Measurements from ENCODE around the gene EHMT2. TPM values are rescaled to one million over a fixed set of nuclear protein-coding genes. Genes with fewer than 3 reads are reported as not detected.

EHMT2 gene
- total and polyA plus RNA-seq, 2 donors (not counting 3 experiments of a cell fraction or from before 2014, with no cell fraction given) = 53.3 to 54.3 TPM

- Histone ChIP-seq H2AFZ (ENCODE audit: low read depth, low read length) (no peak overlapping the region), H3K4me1 (ENCODE audit: control insufficient read depth, extremely low read depth, insufficient read depth, low read length) (peaks cover 12% of the 10 kb centered on the region), H3K4me2 (ENCODE audit: insufficient read depth, low read length) (no peak overlapping the region), H3K9me3 (replicated peaks; ENCODE audit: control insufficient read depth, insufficient read depth, low read length) (no peaks in the 10 kb centered on the region), H3K4me3 (replicated peaks in 1 of 3; ENCODE audit: insufficient read depth in 1 of 3, low read depth in 1 of 3, low read length in 3 of 3) (no peak overlapping the region), H3K79me2 (ENCODE audit: control insufficient read depth, insufficient read depth, low read length) (no peaks in the 10 kb centered on the region), H3K9me1 (replicated peaks; ENCODE audit: control insufficient read depth, extremely low read depth, insufficient read depth, low read length) (no peaks in the 10 kb centered on the region), H3K27me3 (ENCODE audit: control insufficient read depth in 2 of 2, insufficient read depth in 2 of 2, low read length in 2 of 2) (peaks cover 2% of the 10 kb centered on the region in 2 experiments), H3K36me3 (ENCODE audit: control insufficient read depth in 2 of 2, extremely low read depth in 1 of 2, insufficient read depth in 2 of 2, low read length in 2 of 2) (peaks cover 0 to 2% of the 10 kb centered on the region in 2 experiments), H3K27ac (ENCODE audit: insufficient read depth, low read depth, low read length) (no peak overlapping the region), H4K20me1 (replicated peaks; ENCODE audit: control insufficient read depth, extremely low read depth, insufficient read depth, low read length) (no peaks in the 10 kb centered on the region), H3K9ac (replicated peaks; ENCODE audit: extremely low read depth, insufficient read depth, low read length) (no peak overlapping the region)
- POLR2A ChIA-PET = no interaction called here
- no peak for TF ChIP-seq EZH2 (IDR thresholded peaks at IDR 0.05; ENCODE audit: borderline replicate concordance, low read depth, low read length, severe bottlenecking)
- no TSS peak for BruUV-seq (replicated peaks)
- CTCF ChIA-PET = no interaction called here
- FAIRE-seq (no peak), DNase-seq (ENCODE audit: low read depth, low spot score) (no peak)
- intact Hi-C loops (cut with micrococcal nuclease) (loop anchor here (5.0 kb wide), 1 partner anchor 68 kb away; no protein-coding TSS in a partner anchor), dilution Hi-C loops (cut with MboI; ENCODE audit: extremely low pct_ligation_motif_present, low sequenced_read_pairs) (no loop called here)
Measured at GRCh38 chr6:31899882-31900722, 2.6 kb upstream of the EHMT2 start.

DNA sequence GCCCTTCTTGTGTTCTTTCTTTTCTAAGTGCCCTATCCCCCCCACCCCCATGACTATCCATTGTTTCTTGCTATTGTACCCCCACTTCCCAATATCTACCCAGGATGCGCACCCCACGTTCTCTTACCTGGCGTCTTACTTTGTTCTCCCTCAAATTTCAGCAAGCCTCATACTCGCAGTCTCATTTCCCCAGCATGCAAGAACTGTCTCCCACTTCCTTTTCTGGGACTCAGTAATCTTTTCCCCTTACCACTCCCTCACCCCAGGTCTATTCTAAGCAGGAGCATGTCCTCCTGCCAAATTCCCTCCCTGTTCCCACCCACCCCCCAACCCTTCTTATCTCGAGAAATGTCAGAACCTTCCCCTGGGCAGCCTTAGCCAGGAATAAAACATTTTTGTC, 1.7 kb upstream of the EHMT2 start:
- Histone ChIP-seq H3K27ac (ENCODE audit: insufficient read depth, low read depth, low read length) (no peak overlapping the region), H3K79me2 (ENCODE audit: control insufficient read depth, insufficient read depth, low read length) (no peaks in the 10 kb centered on the region), H3K9me1 (replicated peaks; ENCODE audit: control insufficient read depth, extremely low read depth, insufficient read depth, low read length) (no peaks in the 10 kb centered on the region), H3K9ac (replicated peaks; ENCODE audit: extremely low read depth, insufficient read depth, low read length) (no peak overlapping the region), H2AFZ (ENCODE audit: low read depth, low read length) (no peak overlapping the region), H3K27me3 (ENCODE audit: control insufficient read depth in 2 of 2, insufficient read depth in 2 of 2, low read length in 2 of 2) (peaks cover 0 to 2% of the 10 kb centered on the region in 2 experiments), H4K20me1 (replicated peaks; ENCODE audit: control insufficient read depth, extremely low read depth, insufficient read depth, low read length) (no peaks in the 10 kb centered on the region), H3K4me2 (ENCODE audit: insufficient read depth, low read length) (no peak overlapping the region), H3K4me3 (replicated peaks in 1 of 3; ENCODE audit: insufficient read depth in 1 of 3, low read depth in 1 of 3, low read length in 3 of 3) (no peak overlapping the region), H3K9me3 (replicated peaks; ENCODE audit: control insufficient read depth, insufficient read depth, low read length) (no peaks in the 10 kb centered on the region), H3K36me3 (ENCODE audit: control insufficient read depth in 2 of 2, extremely low read depth in 1 of 2, insufficient read depth in 2 of 2, low read length in 2 of 2) (peaks cover 0 to 4% of the 10 kb centered on the region in 2 experiments), H3K4me1 (ENCODE audit: control insufficient read depth, extremely low read depth, insufficient read depth, low read length) (peaks cover 12% of the 10 kb centered on the region)
- CTCF ChIA-PET = interaction anchor here (1.1 kb wide), 1 partner anchor 10 kb away, joined by 5 read pairs; no protein-coding TSS in a partner anchor
- DNase-seq (ENCODE audit: low read depth, low spot score) = no peak
- intact Hi-C loops (cut with micrococcal nuclease) (loop anchor here (5.0 kb wide), 1 partner anchor 67 kb away; no protein-coding TSS in a partner anchor), dilution Hi-C loops (cut with MboI; ENCODE audit: extremely low pct_ligation_motif_present, low sequenced_read_pairs) (no loop called here)
- FAIRE-seq = no peak
- TF ChIP-seq EZH2 (IDR thresholded peaks at IDR 0.05; ENCODE audit: borderline replicate concordance, low read depth, low read length, severe bottlenecking) = no peak
- no peak for TF ChIP-seq POLR2AphosphoS5 (IDR thresholded peaks at IDR 0.05; ENCODE audit: insufficient read depth, low read depth, low read length)
- no peak for TF ChIP-seq JUN (IDR thresholded peaks at IDR 0.05; ENCODE audit: borderline replicate concordance, insufficient read depth, insufficient read length, low read depth)
- TF ChIP-seq, protein P1, sequence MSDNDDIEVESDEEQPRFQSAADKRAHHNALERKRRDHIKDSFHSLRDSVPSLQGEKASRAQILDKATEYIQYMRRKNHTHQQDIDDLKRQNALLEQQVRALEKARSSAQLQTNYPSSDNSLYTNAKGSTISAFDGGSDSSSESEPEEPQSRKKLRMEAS (IDR thresholded peaks at IDR 0.05; ENCODE audit: insufficient read depth, insufficient read length) = no peak
- no peak for TF ChIP-seq GATA2 (IDR thresholded peaks at IDR 0.05; ENCODE audit: insufficient read depth, insufficient read length, low read depth, low read length)
- TF ChIP-seq, protein P2, sequence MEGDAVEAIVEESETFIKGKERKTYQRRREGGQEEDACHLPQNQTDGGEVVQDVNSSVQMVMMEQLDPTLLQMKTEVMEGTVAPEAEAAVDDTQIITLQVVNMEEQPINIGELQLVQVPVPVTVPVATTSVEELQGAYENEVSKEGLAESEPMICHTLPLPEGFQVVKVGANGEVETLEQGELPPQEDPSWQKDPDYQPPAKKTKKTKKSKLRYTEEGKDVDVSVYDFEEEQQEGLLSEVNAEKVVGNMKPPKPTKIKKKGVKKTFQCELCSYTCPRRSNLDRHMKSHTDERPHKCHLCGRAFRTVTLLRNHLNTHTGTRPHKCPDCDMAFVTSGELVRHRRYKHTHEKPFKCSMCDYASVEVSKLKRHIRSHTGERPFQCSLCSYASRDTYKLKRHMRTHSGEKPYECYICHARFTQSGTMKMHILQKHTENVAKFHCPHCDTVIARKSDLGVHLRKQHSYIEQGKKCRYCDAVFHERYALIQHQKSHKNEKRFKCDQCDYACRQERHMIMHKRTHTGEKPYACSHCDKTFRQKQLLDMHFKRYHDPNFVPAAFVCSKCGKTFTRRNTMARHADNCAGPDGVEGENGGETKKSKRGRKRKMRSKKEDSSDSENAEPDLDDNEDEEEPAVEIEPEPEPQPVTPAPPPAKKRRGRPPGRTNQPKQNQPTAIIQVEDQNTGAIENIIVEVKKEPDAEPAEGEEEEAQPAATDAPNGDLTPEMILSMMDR (IDR thresholded peaks at IDR 0.05; ENCODE audit: extremely low read depth in 1 of 2, insufficient read depth in 1 of 2, low read depth in 1 of 2, low read length in 2 of 2) = no peak
- no peak for TF ChIP-seq FOS (IDR thresholded peaks at IDR 0.05; ENCODE audit: borderline replicate concordance, insufficient read depth, low read length)
- no peak for TF ChIP-seq POLR2A (IDR thresholded peaks at IDR 0.05; ENCODE audit: low read depth, low read length)
- TF ChIP-seq MYC (IDR thresholded peaks at IDR 0.05; ENCODE audit: low read depth, low read length) = no peak
- no TSS peak for BruUV-seq (replicated peaks)
- POLR2A ChIA-PET = no interaction called here
